PC-3 (cell line): ENCODE measurements around the gene NUDT6.

ENCODE experiments used
- CTCF ChIP-seq: fragments of 300-600 bp; sonication (generic); conservative IDR thresholded peaks from 2 replicates; pipeline ENCODE4 v1.5.1; 2017; ENCODE audit warnings: antibody characterized with exemption, low read depth, mild to moderate bottlenecking, low read length
- EZH2 ChIP-seq: fragments of 300-600 bp; sonication (generic); IDR thresholded peaks from one replicate; pipeline ENCODE4 v1.6.1; 2017; ENCODE audit warnings: antibody characterized with exemption, mild to moderate bottlenecking, low read length; ENCODE audit not compliant: unreplicated experiment
- EZH2phosphoT487 ChIP-seq: fragments of 300-600 bp; sonication (generic); IDR thresholded peaks from 2 replicates; pipeline ENCODE4 v1.6.1; 2018; ENCODE audit warnings: mild to moderate bottlenecking, antibody characterized with exemption, low read length, borderline replicate concordance

DNA sequence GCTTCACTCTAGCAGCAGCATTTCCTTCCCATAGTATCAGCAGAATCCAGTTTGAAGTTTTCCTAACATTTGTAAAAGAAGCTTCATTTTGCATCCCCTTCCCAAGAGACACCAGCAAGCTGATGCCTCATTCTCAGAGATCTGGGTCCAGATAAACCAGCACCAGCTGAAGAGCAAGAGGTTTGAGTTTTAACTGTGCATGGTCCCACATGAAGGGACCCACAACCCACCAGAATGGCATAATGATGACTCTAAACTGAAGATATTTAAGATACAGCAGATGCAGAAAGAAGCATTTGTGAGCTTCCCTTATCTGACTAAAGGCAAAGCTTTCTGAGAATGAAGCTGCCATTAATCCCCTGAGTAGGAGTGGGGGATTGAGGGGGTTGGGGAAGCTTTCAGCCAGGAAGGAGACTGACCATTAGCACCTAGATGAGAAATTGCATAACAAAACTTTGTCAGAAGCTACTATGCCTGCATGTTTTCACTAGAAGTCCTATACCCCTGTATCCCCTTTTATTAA, 18.6 kb downstream of the NUDT6 start:
- TF ChIP-seq EZH2phosphoT487 (no peak), CTCF (no peak), EZH2 (no peak)
